Activated CD8-positive, alpha-beta memory T cell treated with anti-CD3 and anti-CD28 coated beads for 36 hours (primary cell): ENCODE measurements around the gene GLYATL2. TPM values are rescaled to one million over a fixed set of nuclear protein-coding genes. Genes with fewer than 3 reads are reported as not detected.

ENCODE experiments used
- CTCF ChIA-PET: fragments of 350-600 bp; sonication (Branson Sonifier 250); formaldehyde crosslinking; loops from one replicate; lab custom pipeline; 2021; ENCODE audit warnings: antibody characterized with exemption; lab: Charles Lee
- POLR2A ChIA-PET: fragments of 350-600 bp; sonication (Branson Sonifier 250); formaldehyde crosslinking; loops from one replicate; lab custom pipeline; 2021; ENCODE audit warnings: antibody characterized with exemption; lab: Charles Lee
- total RNA-seq, 2 experiments: library from RNA; stranded (reverse); gene quantifications; one replicate each; pipeline ENCODE4 v1.2.3, GENCODE V29; 2021

Gene GLYATL2
- total RNA-seq: not detected

GRCh38 chr11:58844361-58845005, at the start of gene GLYATL2:
TSS of gene GLYATL2 (minus strand) at chr11:58844704. CDS start at chr11:58839612, 5,092 bp downstream.
- CTCF ChIA-PET: no interaction called here
- POLR2A ChIA-PET: no interaction called here

- ChIA-PET POLR2A (no interaction called here), CTCF (no interaction called here)
Observed at GRCh38 chr11:58893899-58894298, 49.4 kb upstream of the GLYATL2 start.

GRCh38 chr11:58888579-58888978, 44.1 kb upstream of the GLYATL2 start:
- POLR2A ChIA-PET: no interaction called here
- CTCF ChIA-PET: no interaction called here

- ChIA-PET CTCF (no interaction called here), POLR2A (no interaction called here)
Observed at GRCh38 chr11:58887452-58887851, 42.9 kb upstream of the GLYATL2 start.

- POLR2A ChIA-PET: no interaction called here
- CTCF ChIA-PET: no interaction called here
Observed at GRCh38 chr11:58880625-58881024, 36.1 kb upstream of the GLYATL2 start.

GRCh38 chr11:58880166-58880565, 35.7 kb upstream of the GLYATL2 start:
- CTCF ChIA-PET: interaction anchor here (0.6 kb wide), 1 partner anchor 210 kb away, joined by 4 read pairs; no protein-coding TSS in a partner anchor
- POLR2A ChIA-PET: no interaction called here

- POLR2A ChIA-PET: no interaction called here
- CTCF ChIA-PET: no interaction called here
Observed at GRCh38 chr11:58867556-58867955, 23.1 kb upstream of the GLYATL2 start.

GRCh38 chr11:58866788-58867187, 22.3 kb upstream of the GLYATL2 start:
- ChIA-PET POLR2A (no interaction called here), CTCF (no interaction called here)

- ChIA-PET CTCF (no interaction called here), POLR2A (no interaction called here)
Observed at GRCh38 chr11:58864335-58864734, 19.8 kb upstream of the GLYATL2 start.

- CTCF ChIA-PET: no interaction called here
- POLR2A ChIA-PET: no interaction called here
Observed at GRCh38 chr11:58863697-58864096, 19.2 kb upstream of the GLYATL2 start.

GRCh38 chr11:58861533-58861932, 17.0 kb upstream of the GLYATL2 start:
- CTCF ChIA-PET: no interaction called here

GRCh38 chr11:58856806-58857205, 12.3 kb upstream of the GLYATL2 start:
- POLR2A ChIA-PET: no interaction called here
- CTCF ChIA-PET: no interaction called here

More at GRCh38 chr11:58861533-58861932, 17.0 kb upstream of the GLYATL2 start:
- POLR2A ChIA-PET: no interaction called here

- CTCF ChIA-PET: no interaction called here
Observed at GRCh38 chr11:58845386-58845785, 882 bp upstream of the GLYATL2 start.

GRCh38 chr11:58837707-58838388, 6.7 kb downstream of the GLYATL2 start:
- ChIA-PET POLR2A (no interaction called here), CTCF (no interaction called here)

More at GRCh38 chr11:58845386-58845785, 882 bp upstream of the GLYATL2 start:
- POLR2A ChIA-PET: no interaction called here

- POLR2A ChIA-PET: no interaction called here
Observed at GRCh38 chr11:58832056-58832645, 12.4 kb downstream of the GLYATL2 start.

GRCh38 chr11:58830673-58831301, 13.7 kb downstream of the GLYATL2 start:
- ChIA-PET CTCF (no interaction called here), POLR2A (no interaction called here)

More at GRCh38 chr11:58832056-58832645, 12.4 kb downstream of the GLYATL2 start:
- CTCF ChIA-PET: no interaction called here

- ChIA-PET POLR2A (no interaction called here), CTCF (no interaction called here)
Observed at GRCh38 chr11:58829786-58830185, 14.7 kb downstream of the GLYATL2 start.

GRCh38 chr11:58813693-58814092, 30.8 kb downstream of the GLYATL2 start:
- ChIA-PET POLR2A (no interaction called here), CTCF (no interaction called here)

GRCh38 chr11:58811499-58811898, 33.0 kb downstream of the GLYATL2 start:
- POLR2A ChIA-PET: no interaction called here
- CTCF ChIA-PET: no interaction called here

- ChIA-PET CTCF (no interaction called here), POLR2A (no interaction called here)
Observed at GRCh38 chr11:58807343-58807742, 37.2 kb downstream of the GLYATL2 start.
